GM20431 (cell line): ENCODE measurements around the gene PET117.
"Not testable (repeated sequence)": the region's sequence is repeated elsewhere in the genome, so short reads cannot be mapped to it uniquely, and the experiment has no call there.

Experiments used
- in situ Hi-C: fragments of 300-500 bp; cut with MseI, MboI; formaldehyde crosslinking; loops from one replicate; pipeline ENCODE4 v1.15.0; 2020; ENCODE audit warnings: low sequenced_read_pairs; ENCODE audit not compliant: unreplicated experiment

Gene PET117

GRCh38 chr20:18137412-18138265, at the start of gene PET117, which contains the start of gene KAT14:
TSS of gene PET117 (plus strand) at chr20:18137863. CDS start at chr20:18137956, 93 bp downstream.
TSS of gene KAT14 (plus strand) at chr20:18137863. CDS start at chr20:18142661, 4,798 bp downstream.
- in situ Hi-C loops: no loop called here

GRCh38 chr20:18088298-18088697, 49.4 kb upstream of the PET117 start:
- in situ Hi-C loops: not testable (repeated sequence)

GRCh38 chr20:18088841-18089240, 48.8 kb upstream of the PET117 start:
- in situ Hi-C loops: not testable (repeated sequence)

GRCh38 chr20:18090044-18090443, 47.6 kb upstream of the PET117 start:
- in situ Hi-C loops: no loop called here

GRCh38 chr20:18090477-18090876, 47.2 kb upstream of the PET117 start:
- in situ Hi-C loops: no loop called here

- in situ Hi-C loops: no loop called here
Observed at GRCh38 chr20:18091623-18092022, 46.0 kb upstream of the PET117 start.

- in situ Hi-C loops: no loop called here
Observed at GRCh38 chr20:18092890-18093289, 44.8 kb upstream of the PET117 start.

GRCh38 chr20:18093388-18093787, 44.3 kb upstream of the PET117 start:
- in situ Hi-C loops: no loop called here

- in situ Hi-C loops: no loop called here
Observed at GRCh38 chr20:18094191-18094590, 43.5 kb upstream of the PET117 start.

- in situ Hi-C loops: not testable (repeated sequence)
Observed at GRCh38 chr20:18100569-18100968, 37.1 kb upstream of the PET117 start.

- in situ Hi-C loops: no loop called here
Observed at GRCh38 chr20:18101125-18101810, 36.4 kb upstream of the PET117 start.

- in situ Hi-C loops: no loop called here
Observed at GRCh38 chr20:18103497-18103896, 34.2 kb upstream of the PET117 start.

GRCh38 chr20:18108326-18108725, 29.3 kb upstream of the PET117 start:
- in situ Hi-C loops: no loop called here

GRCh38 chr20:18128574-18128973, 9.1 kb upstream of the PET117 start:
- in situ Hi-C loops: not testable (repeated sequence)

GRCh38 chr20:18132663-18133062, 5.0 kb upstream of the PET117 start:
- in situ Hi-C loops: no loop called here

- in situ Hi-C loops: no loop called here
Observed at GRCh38 chr20:18133962-18134361, 3.7 kb upstream of the PET117 start.

GRCh38 chr20:18138266-18138582, 561 bp downstream of the PET117 start:
- in situ Hi-C loops: no loop called here

GRCh38 chr20:18138639-18139583, 1.2 kb downstream of the PET117 start:
- in situ Hi-C loops: no loop called here

GRCh38 chr20:18139832-18140231, 2.2 kb downstream of the PET117 start:
- in situ Hi-C loops: no loop called here

- in situ Hi-C loops: no loop called here
Observed at GRCh38 chr20:18144541-18145099, 7.0 kb downstream of the PET117 start.
